Measurements from ENCODE around the gene CALCOCO2.
"Not testable (repeated sequence)": the region's sequence is repeated elsewhere in the genome, so short reads cannot be mapped to it uniquely, and the experiment has no call there.

CALCOCO2 gene, protein sequence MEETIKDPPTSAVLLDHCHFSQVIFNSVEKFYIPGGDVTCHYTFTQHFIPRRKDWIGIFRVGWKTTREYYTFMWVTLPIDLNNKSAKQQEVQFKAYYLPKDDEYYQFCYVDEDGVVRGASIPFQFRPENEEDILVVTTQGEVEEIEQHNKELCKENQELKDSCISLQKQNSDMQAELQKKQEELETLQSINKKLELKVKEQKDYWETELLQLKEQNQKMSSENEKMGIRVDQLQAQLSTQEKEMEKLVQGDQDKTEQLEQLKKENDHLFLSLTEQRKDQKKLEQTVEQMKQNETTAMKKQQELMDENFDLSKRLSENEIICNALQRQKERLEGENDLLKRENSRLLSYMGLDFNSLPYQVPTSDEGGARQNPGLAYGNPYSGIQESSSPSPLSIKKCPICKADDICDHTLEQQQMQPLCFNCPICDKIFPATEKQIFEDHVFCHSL

DNA sequence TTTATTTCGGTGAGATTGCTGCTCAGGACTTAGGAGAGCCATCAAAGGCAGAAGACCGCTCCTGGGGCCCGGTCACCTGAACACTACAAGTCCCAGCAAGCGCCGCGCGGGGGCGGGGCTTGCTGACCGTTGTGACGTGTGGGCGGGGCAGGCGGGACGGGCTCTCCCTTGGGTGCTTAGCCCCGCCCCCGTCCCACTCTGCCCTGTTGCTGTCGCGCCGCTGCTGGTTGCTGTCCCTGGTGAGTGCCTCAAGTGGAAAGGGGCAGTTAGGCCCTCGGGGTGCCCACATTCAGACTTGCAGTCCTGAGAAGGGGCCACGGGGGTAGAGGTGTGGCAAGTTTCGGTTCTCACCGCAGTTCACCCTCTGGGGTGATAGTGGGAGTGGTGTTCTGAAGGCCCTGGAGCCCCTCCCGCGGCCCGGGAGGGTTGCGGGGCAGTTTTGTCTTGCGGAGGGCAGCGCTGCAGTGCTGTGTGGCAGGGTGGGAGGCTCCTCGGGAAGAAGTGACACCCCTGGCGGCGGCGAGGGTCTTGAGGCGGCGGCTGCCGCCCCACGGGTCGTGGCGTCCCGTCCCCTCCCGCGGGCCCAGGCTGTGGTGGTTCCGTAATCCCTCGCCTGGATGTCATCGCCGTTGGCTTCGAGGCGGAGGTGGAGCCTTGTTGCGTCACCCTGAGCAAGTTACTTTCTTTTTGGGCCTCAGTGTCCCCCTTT lies at the start of gene CALCOCO2:
Gene CALCOCO2 (plus strand): TSS at position 196 of the 709 bp plus-strand sequence. CDS start 10,673 bp downstream, outside the sequence.
- DNase-seq: peak; percentile 94

DNA sequence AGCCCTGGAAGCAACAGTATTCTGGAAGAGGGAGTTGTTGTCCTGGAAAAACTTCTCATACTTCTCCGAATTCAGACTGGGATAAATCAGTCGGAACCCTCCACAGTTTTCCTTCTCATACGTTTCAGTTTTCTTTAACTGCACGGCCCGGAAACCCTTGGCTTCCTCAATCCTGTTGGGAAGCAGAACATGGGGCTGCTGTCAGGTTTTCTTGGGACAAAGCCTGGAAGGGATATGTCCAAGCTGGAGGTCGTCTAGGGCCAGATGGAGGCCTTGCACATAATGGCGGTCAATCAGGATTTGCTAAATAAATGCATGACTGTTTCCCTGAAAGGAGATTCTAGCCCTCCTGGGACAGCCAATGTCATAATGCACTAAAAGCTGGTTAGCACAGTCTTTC lies 43.0 kb upstream of the CALCOCO2 start:
- DNase-seq: no peak

DNA sequence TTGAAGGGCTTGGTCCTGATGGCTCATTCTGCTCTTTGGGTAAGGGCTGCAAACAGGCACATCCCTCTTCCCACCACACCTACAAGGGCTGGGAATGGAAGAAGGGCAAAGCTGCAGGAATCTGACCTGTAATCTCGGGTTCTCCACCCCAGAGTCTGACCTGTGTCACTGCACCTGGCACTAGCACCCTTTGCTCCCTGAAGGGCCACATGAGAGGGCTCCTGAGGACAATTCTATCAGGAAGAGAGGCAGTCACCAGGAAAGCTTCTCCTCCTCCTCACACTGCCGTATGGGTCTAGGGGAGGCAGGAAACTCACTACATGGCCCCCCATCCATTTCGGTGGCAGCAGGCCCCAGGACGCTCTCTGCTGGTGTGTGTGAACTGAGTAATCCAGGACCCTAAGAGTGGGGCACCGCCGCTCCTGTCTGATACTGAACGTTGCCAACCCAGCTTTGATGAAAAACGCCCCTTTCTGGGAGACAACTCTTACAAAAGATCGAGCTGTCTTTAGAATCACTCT lies 40.2 kb upstream of the CALCOCO2 start:
- DNase-seq: no peak

DNA sequence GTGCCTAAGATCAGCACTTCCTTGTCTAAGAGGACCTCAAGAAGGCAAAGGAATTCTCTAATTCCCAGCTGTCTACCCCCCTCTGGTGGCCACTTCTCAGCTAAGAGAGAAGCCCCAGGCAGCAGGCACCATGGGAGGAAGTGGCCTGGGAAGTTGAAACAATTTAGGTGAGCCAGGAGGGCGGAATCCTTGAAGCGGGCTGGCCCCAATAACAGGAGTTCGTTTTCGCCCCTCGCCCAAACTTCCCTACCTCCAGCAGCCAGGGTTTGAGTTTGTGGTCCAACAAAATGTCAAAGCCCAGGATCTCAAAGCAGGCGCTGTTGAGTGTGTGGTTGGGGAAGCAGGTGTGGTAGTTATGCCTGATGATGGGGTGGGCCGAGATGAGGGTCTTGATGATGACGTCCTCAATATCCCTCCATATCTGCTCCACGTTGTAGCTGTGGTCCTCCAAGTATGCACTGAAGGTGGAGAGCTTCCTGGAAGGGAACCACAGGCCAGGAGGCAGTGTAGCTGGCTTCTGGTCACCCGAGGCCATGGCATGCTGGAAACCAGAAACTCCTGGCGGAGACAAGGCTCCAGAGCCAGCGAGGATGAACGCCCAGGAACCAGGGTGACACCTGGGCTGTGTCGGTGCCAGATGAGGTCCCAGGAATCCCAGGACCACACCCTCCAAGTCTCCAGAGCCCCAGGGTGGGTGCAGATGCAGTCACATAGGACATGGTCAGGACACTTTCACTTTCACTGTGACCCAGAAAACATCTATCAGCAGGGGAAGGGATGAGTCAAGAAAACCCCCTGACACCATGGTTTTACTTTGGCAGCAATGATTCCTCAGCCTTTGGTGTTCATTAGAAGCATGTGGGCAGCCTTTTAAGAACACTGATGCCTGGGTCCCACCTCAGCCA lies 39.5 kb upstream of the CALCOCO2 start:
- DNase-seq: no peak

DNA sequence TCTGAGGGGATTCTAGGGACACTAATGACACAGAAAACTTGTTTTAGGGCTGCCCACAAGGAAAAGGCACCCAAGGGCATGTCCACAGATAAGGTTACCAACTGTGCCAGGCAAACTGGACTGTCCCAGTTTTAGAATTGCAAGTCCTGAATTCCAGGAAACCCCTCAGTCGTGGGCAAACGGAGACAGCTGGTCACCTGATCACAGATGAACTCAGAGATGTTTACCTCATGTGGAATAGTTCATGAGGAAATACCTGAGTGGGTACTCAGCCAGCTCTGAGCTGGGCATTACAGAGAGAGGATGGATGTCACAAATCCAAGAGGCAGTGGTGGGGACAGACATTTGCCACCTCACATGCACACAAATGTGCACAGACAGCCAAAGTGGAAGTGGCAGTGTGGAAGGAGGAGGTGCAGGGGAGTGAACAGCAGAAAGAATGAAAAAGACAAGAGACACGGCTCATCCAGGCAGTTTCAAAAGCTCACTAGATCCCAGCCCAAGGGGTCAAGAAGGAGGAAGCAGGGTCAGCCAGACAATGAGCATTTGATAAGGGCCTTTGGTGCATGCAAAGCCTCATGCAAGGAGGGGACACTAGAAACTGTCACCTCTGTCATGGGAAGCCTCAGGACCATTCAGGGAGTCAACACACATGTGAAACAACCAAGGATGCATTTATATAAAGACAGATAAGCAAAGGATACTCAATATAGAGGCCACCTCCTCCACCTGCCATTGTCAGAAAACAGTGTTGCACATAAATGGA lies 38.6 kb upstream of the CALCOCO2 start:
- DNase-seq: no peak

DNA sequence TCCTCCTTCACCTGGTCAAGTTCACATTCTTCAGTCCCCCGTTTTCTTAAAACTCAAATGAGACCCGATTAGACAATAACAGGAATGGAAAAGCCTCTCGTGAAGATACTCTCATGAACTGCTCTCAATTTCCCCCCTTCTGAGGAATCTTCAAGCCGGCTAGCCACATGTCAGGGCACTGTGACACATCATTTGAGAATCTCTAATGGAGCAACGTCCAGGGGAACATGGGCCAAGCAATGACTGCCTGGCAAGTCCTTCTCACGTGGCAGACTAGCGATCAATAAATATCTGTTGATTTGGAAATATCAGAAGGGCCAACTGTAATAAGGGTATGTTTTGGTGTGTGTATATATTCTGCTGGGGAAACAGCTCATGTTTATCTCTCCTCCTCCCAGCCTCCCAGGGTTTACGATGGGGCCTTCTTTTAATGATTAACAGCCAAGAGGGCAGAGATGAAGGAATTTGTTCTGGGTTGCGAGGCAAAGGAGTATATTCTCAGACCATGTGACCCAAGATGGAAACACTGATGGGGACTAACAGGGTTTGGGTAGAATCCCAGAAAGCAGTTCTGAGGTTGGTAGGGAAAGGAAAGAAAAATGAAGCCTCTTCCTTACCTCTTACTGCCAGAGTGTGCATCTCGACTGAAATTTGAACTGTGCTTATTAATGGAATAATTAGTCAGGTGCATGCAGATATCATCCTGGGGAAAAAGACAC lies 35.2 kb upstream of the CALCOCO2 start:
- DNase-seq: no peak

DNA sequence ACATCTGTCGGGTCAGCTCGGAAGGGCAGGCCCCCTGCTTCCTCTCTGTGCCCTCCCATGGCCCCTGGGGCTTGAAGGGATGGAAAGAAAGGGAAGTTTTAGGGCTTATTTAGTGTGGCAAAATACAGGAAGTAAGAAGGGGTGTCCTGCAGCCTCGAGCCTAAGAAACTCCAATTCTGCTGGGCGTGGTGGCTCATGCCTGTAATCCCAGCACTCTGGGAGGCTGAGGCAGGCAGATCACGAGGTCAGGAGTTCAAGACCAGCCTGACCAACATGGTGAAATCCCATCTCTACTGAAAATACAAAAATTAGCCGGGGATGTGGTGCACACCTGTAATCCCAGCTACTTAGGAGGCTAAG lies 34.7 kb upstream of the CALCOCO2 start:
- DNase-seq: not testable (repeated sequence)

DNA sequence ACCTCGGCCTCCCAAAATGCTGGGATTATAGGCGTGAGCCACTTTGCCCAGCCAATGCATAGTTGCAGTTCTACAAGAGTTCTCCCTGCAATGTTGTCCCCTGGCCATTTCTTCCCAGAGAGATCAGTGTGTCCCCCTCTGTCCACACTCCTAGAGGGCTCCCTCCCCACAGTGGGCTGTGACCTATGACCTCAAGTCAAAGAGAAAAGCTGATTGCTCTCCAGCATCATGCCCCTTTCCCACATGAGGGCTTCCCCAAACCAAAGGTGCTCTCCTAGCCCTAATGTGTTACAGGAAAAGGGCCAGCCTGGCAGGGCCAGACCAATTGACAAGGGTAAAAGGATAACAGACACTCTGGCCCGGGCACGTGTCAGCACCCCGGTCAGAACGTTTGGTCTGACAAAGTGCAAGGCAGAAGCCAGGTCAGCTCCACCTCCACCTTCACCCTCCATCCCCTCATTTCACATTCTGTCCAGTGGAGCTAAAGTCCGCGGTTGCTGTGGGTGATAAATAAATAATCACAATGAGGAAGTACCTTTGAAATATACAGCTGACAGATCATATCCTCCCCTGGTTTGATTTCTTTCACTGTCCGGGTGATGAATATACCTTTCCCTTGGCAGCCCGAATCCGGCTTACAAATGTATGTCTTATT lies 31.6 kb upstream of the CALCOCO2 start:
- no peak for DNase-seq

DNA sequence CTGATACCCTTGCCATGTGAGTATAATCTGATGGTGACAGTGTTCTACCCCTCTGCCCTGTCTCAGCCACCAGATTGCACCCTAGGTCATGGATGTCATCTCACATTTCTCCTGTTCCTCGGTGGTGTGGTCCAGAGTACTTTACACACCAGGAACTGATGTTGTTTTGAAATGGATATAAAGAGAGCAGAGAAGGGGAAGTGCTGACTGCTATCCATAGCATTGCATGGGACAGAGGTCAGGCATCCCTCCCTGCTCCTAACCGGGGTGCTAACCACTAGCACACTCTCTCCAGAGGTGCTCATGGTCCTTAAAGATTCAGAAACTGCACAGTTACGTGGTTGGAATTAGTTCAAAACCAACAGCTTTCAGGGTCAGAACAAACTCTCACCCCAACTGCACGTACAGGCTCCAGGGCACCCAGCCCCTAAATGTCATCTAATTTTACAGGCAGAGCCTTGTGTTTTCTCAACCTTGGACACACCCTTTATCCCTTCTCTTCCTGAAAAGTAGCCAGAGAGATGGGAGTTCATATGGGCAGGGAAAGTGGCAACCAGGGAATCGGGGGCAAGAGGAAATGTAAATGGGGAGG lies 30.1 kb upstream of the CALCOCO2 start:
- no peak for DNase-seq

DNA sequence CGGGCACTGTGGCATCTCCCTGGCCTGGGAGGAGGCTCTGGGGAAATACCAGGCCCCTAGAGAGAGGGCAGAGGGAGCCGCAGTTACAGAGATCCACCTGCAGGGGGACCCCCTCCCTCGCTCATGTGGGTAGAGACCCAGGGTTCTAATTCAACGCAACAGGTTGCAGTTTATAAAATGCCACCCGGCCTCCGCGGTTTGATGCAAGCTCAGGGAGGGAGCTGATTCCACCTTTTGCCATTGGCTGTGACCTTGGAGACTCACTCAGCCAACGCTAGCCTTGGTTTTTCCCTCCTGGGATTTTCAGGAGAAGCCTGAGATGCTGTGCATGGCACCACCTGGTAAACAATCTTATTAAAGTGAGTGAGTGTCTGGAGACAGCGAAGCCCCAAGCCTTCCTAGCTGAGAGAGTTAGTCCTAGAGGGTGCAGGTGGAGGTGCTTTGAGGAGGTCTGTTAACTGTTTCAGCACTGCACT lies 25.9 kb upstream of the CALCOCO2 start:
- DNase-seq: peak; percentile 90

DNA sequence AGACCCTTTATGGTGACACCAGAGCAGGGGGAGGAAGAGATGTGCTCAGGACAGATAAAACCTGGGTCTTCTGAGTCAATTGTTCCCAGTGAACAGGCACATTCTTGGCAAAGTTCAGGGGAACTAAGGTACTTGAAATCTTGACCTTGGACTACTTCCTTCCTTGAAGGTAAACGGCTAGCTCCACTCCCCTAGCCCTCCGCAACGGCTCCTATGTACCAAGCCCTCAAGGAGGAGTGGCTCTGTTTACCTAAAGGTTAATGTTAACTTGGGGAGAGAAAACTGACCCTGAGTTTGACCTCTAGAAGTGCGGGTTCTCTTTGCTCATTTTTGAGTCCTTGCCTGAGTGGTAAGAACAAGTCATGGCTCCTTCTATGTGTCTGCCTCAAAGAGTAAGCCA lies 21.7 kb upstream of the CALCOCO2 start:
- no peak for DNase-seq

DNA sequence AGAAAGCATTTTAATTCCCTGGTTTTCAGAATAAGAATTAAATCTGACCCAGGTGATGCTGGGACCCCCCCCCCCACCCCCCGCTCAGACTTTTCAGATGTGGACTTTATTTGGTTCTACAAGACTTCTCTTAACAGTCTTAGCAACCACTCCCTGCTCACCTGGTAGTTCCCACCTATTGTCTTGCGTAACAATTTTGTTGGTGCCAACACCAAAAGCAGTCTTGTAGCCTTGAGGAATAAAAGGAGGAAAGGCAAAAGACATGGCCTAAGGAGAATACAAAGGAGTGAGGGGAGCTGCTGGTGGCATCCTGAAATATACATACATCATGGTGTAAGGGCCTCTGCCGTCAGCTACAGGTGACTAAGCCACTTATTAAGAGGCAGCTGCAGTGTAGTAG lies 18.8 kb upstream of the CALCOCO2 start:
- DNase-seq: no peak

DNA sequence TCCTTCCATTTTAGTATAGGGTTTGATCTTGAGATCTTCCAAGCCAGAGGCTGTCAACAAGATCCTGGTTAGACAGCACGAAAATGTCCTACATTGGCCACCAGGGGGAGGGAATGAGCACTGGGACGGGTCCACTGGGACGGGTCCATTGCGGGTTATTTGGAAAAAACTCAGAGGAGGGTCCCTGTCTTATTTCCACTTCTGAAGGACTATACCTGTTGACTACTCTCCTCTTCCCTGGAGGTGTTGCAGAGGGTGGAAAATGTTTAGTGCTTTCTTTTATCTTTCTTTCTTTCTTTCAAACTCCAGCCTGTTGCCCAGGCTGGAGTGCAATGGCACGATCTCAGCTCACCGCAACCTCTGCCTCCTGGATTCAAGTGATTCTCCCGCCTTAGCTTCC lies 16.3 kb upstream of the CALCOCO2 start:
- peak; percentile 76 for DNase-seq

DNA sequence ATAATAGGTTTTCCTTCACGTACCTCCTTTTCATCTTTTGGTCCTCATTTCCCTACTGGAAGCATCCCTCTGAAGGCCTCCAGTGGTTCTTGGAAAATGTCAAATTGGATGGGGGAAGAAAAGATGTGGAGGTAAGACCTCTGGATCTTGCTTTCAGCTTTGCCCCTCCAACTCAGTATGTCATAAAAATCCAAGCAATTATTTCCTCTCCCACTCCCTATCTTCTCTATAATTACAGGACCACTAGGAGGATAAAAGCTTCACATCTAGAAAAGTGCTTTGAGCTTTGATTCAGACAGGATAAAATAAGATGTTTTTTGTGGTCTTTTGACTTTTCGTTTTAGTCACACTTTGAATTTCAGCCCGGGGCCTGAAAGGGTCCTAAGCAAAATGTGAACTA lies 15.5 kb upstream of the CALCOCO2 start:
- no peak for DNase-seq

DNA sequence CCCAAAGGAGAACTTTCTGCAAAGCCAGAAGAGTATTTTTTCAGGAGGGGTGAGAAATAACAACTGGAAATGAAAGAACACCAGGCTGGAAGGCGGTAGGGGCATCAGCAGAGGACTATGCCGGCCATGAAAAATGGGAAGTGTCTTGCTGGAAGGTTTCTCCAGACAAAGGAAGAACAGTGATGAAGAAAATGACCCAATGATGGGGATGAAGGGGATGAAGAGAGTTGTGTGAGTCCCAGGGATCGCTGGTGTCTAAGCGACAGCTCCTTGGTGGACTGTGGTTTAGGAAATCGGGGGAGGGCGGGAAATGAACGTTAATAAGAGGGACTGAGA lies 14.4 kb upstream of the CALCOCO2 start:
- no peak for DNase-seq

DNA sequence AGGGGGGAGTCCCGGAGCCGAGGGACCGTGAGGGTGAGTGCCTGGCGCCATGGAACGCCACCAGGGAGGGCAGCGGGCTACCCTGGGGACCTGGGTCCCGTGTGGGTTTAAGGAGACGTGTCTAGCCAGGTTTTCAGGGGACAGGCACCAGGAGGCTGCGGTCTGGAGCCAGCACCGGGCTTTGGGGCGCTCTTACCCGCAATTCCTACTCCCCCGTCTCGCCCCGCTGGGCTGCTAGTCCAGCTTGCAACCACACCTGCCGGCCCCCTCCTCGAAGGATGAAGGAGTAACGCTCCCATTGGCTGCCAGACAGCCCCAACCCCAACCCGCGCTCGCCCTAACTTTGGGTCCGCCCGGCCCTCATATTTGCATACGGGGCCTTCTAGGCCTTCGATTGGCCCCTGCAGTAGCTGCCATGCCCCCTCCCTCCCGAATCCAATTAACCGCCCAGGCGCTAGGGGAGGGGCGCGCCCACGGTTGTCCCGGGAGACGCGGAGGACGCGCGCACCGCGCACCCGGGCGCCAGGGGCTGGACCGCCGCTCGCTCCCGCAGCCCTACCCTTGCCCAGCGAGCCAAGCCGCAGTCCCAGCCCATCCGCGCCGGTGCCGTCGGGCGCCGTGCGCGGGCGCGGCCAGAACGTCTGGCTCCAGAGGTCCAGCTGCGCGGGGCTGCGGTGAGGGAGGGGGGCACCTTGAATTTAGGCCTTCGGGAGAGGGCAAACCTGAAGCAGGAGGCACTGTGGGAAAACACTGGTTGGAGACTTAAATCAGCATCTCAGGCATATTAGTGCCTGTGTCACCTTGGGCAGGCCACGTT lies 13.9 kb upstream of the CALCOCO2 start, which contains the start of gene TTLL6:
Gene TTLL6 (minus strand): TSS at position 456 of the 817 bp plus-strand sequence. CDS start 157 bp downstream, at position 299.
- peak; percentile 82 for DNase-seq

DNA sequence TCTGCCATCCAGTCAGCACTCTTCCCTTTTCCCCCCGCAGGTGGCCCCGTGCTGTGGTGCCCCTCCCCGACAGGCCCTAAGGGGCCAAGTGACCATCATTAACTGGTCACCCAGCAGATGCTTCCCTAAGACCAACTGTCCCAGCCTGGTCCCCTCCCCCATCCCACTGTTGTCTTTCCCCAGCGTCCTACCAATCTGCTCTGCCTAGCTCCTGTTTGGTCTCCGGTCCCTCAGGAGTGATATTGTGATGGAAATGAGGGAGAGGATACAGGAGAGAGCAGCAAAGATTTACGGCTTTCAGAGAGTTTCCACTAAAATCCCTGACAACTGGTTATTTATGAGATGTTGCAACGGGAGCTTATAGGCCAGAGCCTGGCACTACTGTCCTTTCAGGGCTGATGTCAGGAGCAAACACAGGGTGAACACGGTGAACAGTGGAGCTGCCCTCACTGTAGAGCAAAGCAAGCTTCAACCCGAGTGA lies 12.4 kb upstream of the CALCOCO2 start:
- DNase-seq: no peak

DNA sequence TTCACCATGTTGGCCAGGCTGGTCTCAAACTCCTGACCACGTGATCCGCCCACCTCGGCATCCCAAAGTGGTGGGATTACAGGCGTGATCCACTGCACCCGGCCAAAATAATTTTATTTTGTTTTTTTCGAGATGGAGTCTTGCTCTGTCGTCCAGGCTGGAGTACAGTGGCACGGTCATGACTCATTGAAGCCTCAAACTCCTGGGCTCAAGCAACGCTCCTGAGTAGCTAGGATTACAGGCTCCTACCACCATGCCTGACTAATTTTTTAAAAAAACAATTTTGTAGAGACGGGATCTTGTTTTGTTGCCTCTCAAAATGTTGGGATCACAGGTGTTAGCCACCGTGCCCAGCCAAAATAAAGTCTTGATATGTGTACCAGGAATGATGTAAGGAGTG lies 11.4 kb upstream of the CALCOCO2 start:
- DNase-seq: no peak

DNA sequence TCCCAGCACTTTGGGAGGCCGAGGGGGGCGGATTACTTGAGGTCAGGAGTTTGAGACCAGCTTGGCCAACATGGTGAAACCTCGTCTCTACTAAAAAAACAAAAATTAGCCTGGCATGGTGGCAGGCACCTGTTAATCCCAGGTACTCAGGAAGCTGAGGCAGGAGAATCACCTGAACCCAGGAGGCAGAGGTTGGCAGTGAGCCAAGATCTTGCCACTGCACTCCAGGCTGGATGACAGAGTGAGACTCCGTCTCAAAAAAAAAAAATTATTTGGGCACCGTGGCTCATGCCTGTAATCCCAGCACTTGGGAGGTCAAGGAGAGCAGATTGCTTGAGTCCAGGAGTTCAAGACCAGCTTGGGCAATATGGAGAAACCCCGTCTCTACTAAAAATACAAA lies 9.9 kb upstream of the CALCOCO2 start:
- not testable (repeated sequence) for DNase-seq
